Measurements from ENCODE around the gene SPRED1.

SPRED1 gene

DNA sequence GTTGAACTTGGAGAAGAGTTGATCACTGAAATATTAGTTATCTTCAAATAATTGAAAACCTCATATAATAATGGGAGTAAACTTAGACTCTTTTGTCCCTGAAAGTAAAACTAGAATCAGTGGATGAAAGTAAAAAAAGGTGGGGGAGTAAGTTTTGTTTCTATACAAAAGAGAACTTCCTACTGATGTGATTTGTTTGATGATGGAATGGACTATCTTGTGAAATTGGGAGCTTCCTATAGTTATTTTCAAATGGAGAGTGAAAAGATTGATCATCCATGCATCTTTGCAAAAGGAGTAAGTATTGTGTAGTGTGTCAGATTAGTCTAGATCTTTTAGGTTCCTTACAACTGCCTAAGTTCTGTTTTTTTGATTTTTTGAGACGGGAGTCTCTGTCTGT is 28.4 kb downstream of the SPRED1 start:
- no peaks in the 10 kb centered on the region for H3K36me3 ChIP-seq (ENCODE audit: control insufficient read depth, insufficient read depth, low read length)
- H3K4me3 ChIP-seq (ENCODE audit: low read depth, low read length) = no peak overlapping the region
- H3K4me1 ChIP-seq (ENCODE audit: control insufficient read depth, insufficient read depth, low read length) = peaks cover 13% of the 10 kb centered on the region
- H3K27me3 ChIP-seq (ENCODE audit: control insufficient read depth, insufficient read depth, low read length) = no peaks in the 10 kb centered on the region
- H3K9ac ChIP-seq (ENCODE audit: low read depth, low read length) = no peak overlapping the region
- H3K9me3 ChIP-seq (ENCODE audit: control insufficient read depth, insufficient read depth, low read length) = no peaks in the 10 kb centered on the region
- no peak overlapping the region for H3K27ac ChIP-seq (ENCODE audit: low read depth, low read length)

DNA sequence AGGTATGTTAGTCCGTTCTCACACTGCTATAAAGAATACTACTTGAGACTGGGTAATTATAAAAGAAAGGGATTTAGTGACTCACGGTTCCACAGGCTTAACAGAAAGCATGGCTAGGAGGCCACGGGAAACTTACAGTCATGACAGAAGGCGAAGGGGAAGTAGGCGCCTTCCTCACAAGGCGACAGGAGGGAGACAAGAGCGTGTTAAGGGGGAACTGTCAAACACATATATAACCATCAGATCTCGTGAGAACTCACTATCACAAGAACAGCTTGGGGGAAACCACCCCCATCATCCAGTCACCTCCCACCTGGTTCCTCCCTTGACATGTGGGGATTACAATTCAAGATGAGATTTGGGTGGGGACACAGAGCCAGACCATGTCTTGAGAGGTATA is 30.4 kb downstream of the SPRED1 start:
- Histone ChIP-seq H3K36me3 (ENCODE audit: control insufficient read depth, insufficient read depth, low read length) (no peaks in the 10 kb centered on the region), H3K9me3 (ENCODE audit: control insufficient read depth, insufficient read depth, low read length) (no peaks in the 10 kb centered on the region)

DNA sequence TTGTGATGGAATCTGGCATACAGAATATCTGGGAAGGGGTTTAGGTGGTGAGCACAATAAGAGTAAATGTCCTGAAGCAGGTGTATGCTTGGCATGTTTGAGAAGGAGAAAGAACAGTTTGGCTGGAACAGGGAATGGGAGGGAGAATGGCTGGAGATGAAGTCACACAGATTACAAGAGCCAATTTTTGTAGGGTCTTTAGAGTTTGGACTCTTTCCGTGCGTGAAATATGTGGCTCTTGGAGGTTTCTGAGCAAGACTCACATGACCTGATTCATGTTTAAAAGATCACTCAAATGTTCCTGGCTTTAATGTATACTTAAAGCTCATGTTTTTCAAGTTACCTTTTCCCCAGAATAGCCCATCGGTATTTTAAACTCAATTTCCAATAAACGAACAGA is 32.8 kb downstream of the SPRED1 start:
- no peak overlapping the region for H3K9ac ChIP-seq (ENCODE audit: low read depth, low read length)
- no peaks in the 10 kb centered on the region for H3K27me3 ChIP-seq (ENCODE audit: control insufficient read depth, insufficient read depth, low read length)

More for the DNA sequence above, 30.4 kb downstream of the SPRED1 start:
- no peak overlapping the region for H3K4me3 ChIP-seq (ENCODE audit: low read depth, low read length)
- no peaks in the 10 kb centered on the region for H3K27me3 ChIP-seq (ENCODE audit: control insufficient read depth, insufficient read depth, low read length)
- peaks cover 13% of the 10 kb centered on the region for H3K4me1 ChIP-seq (ENCODE audit: control insufficient read depth, insufficient read depth, low read length)
- H3K9ac ChIP-seq (ENCODE audit: low read depth, low read length) = no peak overlapping the region
- H3K27ac ChIP-seq (ENCODE audit: low read depth, low read length) = no peak overlapping the region

DNA sequence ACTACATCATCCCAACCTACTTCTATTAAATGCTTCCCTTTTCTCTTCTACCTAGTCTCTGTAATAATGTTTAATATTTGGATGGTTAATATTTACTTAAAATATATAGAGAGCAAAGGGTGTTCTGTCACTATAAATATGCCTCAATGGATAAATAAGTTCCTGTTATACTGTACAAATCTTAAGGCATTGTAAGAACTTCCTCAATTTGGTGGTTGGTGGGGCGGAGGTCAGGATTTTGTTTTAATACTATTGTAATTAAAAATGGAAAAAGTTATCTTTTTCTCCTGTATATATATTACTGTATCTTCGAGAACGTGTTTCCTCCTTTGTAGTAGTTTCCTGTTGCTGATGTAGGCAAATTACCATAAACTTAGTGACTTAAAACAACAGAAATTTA is 41.5 kb downstream of the SPRED1 start:
- H3K27ac ChIP-seq (ENCODE audit: low read depth, low read length) = no peak overlapping the region
- H3K4me1 ChIP-seq (ENCODE audit: control insufficient read depth, insufficient read depth, low read length) = peaks cover 14% of the 10 kb centered on the region; the same call in 1 of the 2 replicates
- H3K4me3 ChIP-seq (ENCODE audit: low read depth, low read length) = no peak overlapping the region
- peaks cover 1% of the 10 kb centered on the region for H3K36me3 ChIP-seq (ENCODE audit: control insufficient read depth, insufficient read depth, low read length)
- H3K27me3 ChIP-seq (ENCODE audit: control insufficient read depth, insufficient read depth, low read length) = no peaks in the 10 kb centered on the region
- H3K9ac ChIP-seq (ENCODE audit: low read depth, low read length) = no peak overlapping the region
- H3K9me3 ChIP-seq (ENCODE audit: control insufficient read depth, insufficient read depth, low read length) = peaks cover 3% of the 10 kb centered on the region; the same call in 1 of the 2 replicates

More for the DNA sequence above, 32.8 kb downstream of the SPRED1 start:
- H3K9me3 ChIP-seq (ENCODE audit: control insufficient read depth, insufficient read depth, low read length) = peaks cover 3% of the 10 kb centered on the region; the same call in 1 of the 2 replicates
- no peak overlapping the region for H3K27ac ChIP-seq (ENCODE audit: low read depth, low read length)
- H3K4me3 ChIP-seq (ENCODE audit: low read depth, low read length) = no peak overlapping the region
- H3K36me3 ChIP-seq (ENCODE audit: control insufficient read depth, insufficient read depth, low read length) = no peaks in the 10 kb centered on the region; the same call in 1 of the 2 replicates
- peaks cover 13% of the 10 kb centered on the region for H3K4me1 ChIP-seq (ENCODE audit: control insufficient read depth, insufficient read depth, low read length)

DNA sequence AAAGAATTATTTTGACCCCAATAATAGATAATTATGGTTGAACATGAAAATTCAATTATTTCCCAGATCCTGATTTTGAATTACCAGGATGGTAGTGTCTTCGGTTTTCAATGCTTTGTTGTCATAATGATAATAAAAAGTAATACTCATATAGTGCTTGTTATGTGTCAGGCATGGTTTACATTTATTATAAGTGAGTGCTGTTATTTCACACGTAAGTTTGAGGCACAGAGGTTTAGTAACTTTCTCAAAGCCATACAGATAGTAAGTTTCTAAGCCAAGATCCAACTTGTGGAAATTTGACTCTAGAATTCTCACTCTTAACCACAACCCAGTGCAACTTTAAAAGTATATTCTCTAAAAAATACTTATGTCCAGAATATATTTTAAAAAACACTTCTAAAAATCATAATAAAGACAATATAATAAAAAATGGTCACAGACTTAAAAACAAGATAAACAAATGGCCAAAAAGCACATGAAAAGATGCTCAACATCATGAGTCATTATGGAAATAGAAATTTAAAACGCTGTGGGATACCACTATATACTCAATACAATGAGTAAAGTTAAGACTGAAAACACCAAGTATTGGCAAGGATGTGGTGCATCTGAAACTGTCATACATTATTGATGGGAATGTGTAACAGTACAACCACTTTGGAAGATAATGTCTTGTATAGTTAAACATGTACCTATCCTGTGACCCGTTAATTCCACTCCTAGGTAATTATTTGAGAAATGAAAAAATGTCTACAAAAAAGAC is 45.2 kb downstream of the SPRED1 start:
- Histone ChIP-seq H3K27ac (ENCODE audit: low read depth, low read length) (no peak overlapping the region), H3K9me3 (ENCODE audit: control insufficient read depth, insufficient read depth, low read length) (no peaks in the 10 kb centered on the region), H3K4me1 (ENCODE audit: control insufficient read depth, insufficient read depth, low read length) (peaks cover 31% of the 10 kb centered on the region; the same call in 1 of the 2 replicates), H3K27me3 (ENCODE audit: control insufficient read depth, insufficient read depth, low read length) (no peaks in the 10 kb centered on the region), H3K36me3 (ENCODE audit: control insufficient read depth, insufficient read depth, low read length) (peaks cover 15% of the 10 kb centered on the region), H3K4me3 (ENCODE audit: low read depth, low read length) (no peak overlapping the region), H3K9ac (ENCODE audit: low read depth, low read length) (no peak overlapping the region)

DNA sequence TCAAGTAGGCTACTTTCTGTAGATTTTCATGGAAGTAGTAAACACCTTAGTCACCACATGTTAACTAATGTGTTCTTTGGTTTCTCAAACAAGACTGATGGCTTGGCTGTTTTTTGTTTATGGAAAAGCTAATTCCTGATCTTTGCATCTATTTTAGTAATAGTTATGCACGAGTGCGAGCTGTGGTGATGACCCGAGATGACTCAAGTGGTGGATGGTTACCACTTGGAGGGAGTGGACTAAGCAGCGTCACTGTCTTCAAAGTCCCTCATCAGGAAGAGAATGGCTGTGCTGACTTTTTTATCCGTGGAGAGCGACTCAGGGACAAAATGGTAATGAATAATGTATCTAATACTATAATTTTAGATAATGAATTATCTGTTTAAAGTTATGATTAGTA is 46.6 kb downstream of the SPRED1 start:
- no peaks in the 10 kb centered on the region for H3K9me3 ChIP-seq (ENCODE audit: control insufficient read depth, insufficient read depth, low read length)
- H3K9ac ChIP-seq (ENCODE audit: low read depth, low read length) = no peak overlapping the region
- H3K27ac ChIP-seq (ENCODE audit: low read depth, low read length) = no peak overlapping the region
- H3K36me3 ChIP-seq (ENCODE audit: control insufficient read depth, insufficient read depth, low read length) = peaks cover 15% of the 10 kb centered on the region
- H3K4me3 ChIP-seq (ENCODE audit: low read depth, low read length) = no peak overlapping the region
- H3K27me3 ChIP-seq (ENCODE audit: control insufficient read depth, insufficient read depth, low read length) = no peaks in the 10 kb centered on the region
- peaks cover 35% of the 10 kb centered on the region; the same call in 1 of the 2 replicates for H3K4me1 ChIP-seq (ENCODE audit: control insufficient read depth, insufficient read depth, low read length)

DNA sequence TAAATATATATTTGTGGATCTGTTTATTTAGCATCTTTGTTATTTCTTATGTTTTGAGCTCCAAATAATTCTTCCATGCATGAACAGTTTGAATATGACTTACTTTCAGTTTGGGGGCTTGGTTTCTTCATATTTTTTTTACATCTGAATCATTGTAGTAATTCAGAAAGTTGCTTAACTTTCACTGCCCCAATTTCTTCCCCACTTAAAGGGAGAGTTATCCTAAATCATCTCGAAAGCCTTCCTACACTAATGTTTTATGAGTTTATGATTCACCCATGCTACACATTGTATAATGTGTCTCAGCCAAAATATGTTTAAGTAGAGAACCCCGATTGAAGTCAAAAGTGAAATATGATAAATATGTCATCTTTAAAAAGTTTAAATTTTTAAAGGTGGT is 47.8 kb downstream of the SPRED1 start:
- H3K9ac ChIP-seq (ENCODE audit: low read depth, low read length) = no peak overlapping the region
- no peaks in the 10 kb centered on the region for H3K9me3 ChIP-seq (ENCODE audit: control insufficient read depth, insufficient read depth, low read length)
- no peak overlapping the region for H3K4me3 ChIP-seq (ENCODE audit: low read depth, low read length)
- H3K27me3 ChIP-seq (ENCODE audit: control insufficient read depth, insufficient read depth, low read length) = no peaks in the 10 kb centered on the region
- H3K27ac ChIP-seq (ENCODE audit: low read depth, low read length) = no peak overlapping the region
- H3K4me1 ChIP-seq (ENCODE audit: control insufficient read depth, insufficient read depth, low read length) = peaks cover 35% of the 10 kb centered on the region; the same call in 1 of the 2 replicates
- peaks cover 15% of the 10 kb centered on the region for H3K36me3 ChIP-seq (ENCODE audit: control insufficient read depth, insufficient read depth, low read length)

DNA sequence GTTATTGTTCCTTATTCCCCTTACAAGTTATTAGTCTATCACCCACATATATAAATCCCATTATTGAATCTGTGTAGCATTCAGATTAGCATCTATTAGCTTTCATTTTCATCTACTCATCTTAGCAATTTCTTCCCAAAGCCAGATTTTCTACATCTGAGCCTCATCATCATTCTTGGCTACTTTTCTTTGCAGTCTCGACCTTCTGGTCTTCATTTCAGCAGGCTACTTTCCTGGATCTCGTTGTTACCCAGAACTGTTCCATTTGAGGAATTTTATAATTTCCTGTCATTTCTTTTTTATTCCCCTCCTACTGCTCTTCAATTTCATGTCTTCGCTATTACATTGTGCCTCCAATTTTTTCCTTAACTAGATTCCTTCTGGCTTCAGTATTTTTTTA is 51.8 kb downstream of the SPRED1 start:
- Histone ChIP-seq H3K27me3 (ENCODE audit: control insufficient read depth, insufficient read depth, low read length) (no peaks in the 10 kb centered on the region), H3K4me3 (ENCODE audit: low read depth, low read length) (no peak overlapping the region), H3K36me3 (ENCODE audit: control insufficient read depth, insufficient read depth, low read length) (peaks cover 12% of the 10 kb centered on the region), H3K9me3 (ENCODE audit: control insufficient read depth, insufficient read depth, low read length) (no peaks in the 10 kb centered on the region), H3K4me1 (ENCODE audit: control insufficient read depth, insufficient read depth, low read length) (peaks cover 26% of the 10 kb centered on the region; the same call in 1 of the 2 replicates), H3K9ac (ENCODE audit: low read depth, low read length) (no peak overlapping the region), H3K27ac (ENCODE audit: low read depth, low read length) (no peak overlapping the region)

- no peak overlapping the region for H3K4me3 ChIP-seq (ENCODE audit: low read depth, low read length)
- peaks cover 3% of the 10 kb centered on the region; the same call in 1 of the 2 replicates for H3K36me3 ChIP-seq (ENCODE audit: control insufficient read depth, insufficient read depth, low read length)
- no peak overlapping the region for H3K9ac ChIP-seq (ENCODE audit: low read depth, low read length)
- H3K27me3 ChIP-seq (ENCODE audit: control insufficient read depth, insufficient read depth, low read length) = no peaks in the 10 kb centered on the region
- no peaks in the 10 kb centered on the region for H3K9me3 ChIP-seq (ENCODE audit: control insufficient read depth, insufficient read depth, low read length)
- no peak overlapping the region for H3K27ac ChIP-seq (ENCODE audit: low read depth, low read length)
- peaks cover 22% of the 10 kb centered on the region; the same call in 1 of the 2 replicates for H3K4me1 ChIP-seq (ENCODE audit: control insufficient read depth, insufficient read depth, low read length)
Measured at GRCh38 chr15:38307251-38307650, 54.6 kb downstream of the SPRED1 start.

- Histone ChIP-seq H3K4me3 (ENCODE audit: low read depth, low read length) (no peak overlapping the region), H3K9me3 (ENCODE audit: control insufficient read depth, insufficient read depth, low read length) (no peaks in the 10 kb centered on the region), H3K4me1 (ENCODE audit: control insufficient read depth, insufficient read depth, low read length) (peaks cover 14% of the 10 kb centered on the region; the same call in 1 of the 2 replicates), H3K27me3 (ENCODE audit: control insufficient read depth, insufficient read depth, low read length) (no peaks in the 10 kb centered on the region), H3K36me3 (ENCODE audit: control insufficient read depth, insufficient read depth, low read length) (peaks cover 3% of the 10 kb centered on the region; the same call in 1 of the 2 replicates), H3K9ac (ENCODE audit: low read depth, low read length) (no peak overlapping the region), H3K27ac (ENCODE audit: low read depth, low read length) (no peak overlapping the region)
Measured at GRCh38 chr15:38307861-38308641, 55.4 kb downstream of the SPRED1 start.

DNA sequence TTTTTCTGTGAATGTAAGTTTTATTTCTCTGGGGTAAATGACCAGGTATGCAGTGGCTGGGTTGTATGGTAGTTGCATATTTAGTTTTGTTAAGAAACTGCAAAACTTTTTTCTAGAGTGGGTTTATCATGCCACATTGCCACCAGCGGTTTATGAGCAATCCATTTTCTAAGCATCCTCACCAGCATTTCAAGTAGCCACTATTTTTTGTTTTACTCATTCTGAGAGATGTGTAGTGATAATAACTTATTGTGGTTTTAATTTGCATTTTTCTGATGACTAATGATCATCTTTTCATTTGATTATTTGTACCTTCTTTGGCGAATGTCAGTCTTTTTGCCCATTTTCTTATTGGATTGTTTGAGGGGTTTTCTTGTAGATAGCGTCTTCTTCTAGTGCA is 56.2 kb downstream of the SPRED1 start:
- Histone ChIP-seq H3K9ac (ENCODE audit: low read depth, low read length) (no peak overlapping the region), H3K27me3 (ENCODE audit: control insufficient read depth, insufficient read depth, low read length) (no peaks in the 10 kb centered on the region), H3K36me3 (ENCODE audit: control insufficient read depth, insufficient read depth, low read length) (peaks cover 3% of the 10 kb centered on the region; the same call in 1 of the 2 replicates), H3K27ac (ENCODE audit: low read depth, low read length) (no peak overlapping the region), H3K4me3 (ENCODE audit: low read depth, low read length) (no peak overlapping the region), H3K9me3 (ENCODE audit: control insufficient read depth, insufficient read depth, low read length) (no peaks in the 10 kb centered on the region), H3K4me1 (ENCODE audit: control insufficient read depth, insufficient read depth, low read length) (peaks cover 13% of the 10 kb centered on the region; the same call in 1 of the 2 replicates)
